Stimulated activated CD8-positive, alpha-beta memory T cell treated with anti-CD3 and anti-CD28 coated beads, Interleukin-15, amount 100 ng/mL, for 4 hours (primary cell): Measurements from ENCODE around the gene GFI1.

ENCODE experiments used
- DNase-seq, 2 donors: peaks; one replicate each; pipeline ENCODE4 v3.0.0-alpha.2; 2020; ENCODE audit warnings: low read depth in 2 of 2

Gene GFI1

GRCh38 chr1:92488416-92488815, 1.7 kb upstream of the GFI1 start:
- DNase-seq = no peak

DNA sequence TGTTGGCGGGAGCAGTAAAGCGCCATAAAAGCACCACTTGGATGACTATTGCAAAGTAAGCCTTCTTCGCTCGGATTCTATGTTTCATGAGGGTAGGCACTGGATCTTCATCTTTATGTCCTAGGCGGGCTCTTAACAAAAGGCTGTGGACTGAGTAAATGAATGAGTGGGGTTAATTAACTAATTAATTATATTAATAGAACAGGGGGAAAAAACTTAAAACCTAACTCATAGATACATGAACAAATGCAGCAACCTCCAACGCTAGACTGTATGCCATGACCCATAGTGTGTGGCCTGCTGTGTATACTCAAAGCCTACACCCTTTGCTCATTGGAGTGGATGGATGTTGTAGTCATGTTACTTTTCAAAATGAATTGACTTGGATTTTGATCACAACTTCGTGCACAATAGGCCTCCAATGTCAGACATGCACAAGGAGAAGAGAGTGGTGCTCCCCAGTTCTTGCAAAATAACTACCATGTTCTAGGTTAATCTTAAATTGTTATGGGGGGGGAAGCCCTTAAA, 417 bp upstream of the GFI1 start:
- DNase-seq = no peak

- DNase-seq = peak; percentile 79 to 80
Measured at GRCh38 chr1:92485381-92486250, 1.1 kb downstream of the GFI1 start.

DNA sequence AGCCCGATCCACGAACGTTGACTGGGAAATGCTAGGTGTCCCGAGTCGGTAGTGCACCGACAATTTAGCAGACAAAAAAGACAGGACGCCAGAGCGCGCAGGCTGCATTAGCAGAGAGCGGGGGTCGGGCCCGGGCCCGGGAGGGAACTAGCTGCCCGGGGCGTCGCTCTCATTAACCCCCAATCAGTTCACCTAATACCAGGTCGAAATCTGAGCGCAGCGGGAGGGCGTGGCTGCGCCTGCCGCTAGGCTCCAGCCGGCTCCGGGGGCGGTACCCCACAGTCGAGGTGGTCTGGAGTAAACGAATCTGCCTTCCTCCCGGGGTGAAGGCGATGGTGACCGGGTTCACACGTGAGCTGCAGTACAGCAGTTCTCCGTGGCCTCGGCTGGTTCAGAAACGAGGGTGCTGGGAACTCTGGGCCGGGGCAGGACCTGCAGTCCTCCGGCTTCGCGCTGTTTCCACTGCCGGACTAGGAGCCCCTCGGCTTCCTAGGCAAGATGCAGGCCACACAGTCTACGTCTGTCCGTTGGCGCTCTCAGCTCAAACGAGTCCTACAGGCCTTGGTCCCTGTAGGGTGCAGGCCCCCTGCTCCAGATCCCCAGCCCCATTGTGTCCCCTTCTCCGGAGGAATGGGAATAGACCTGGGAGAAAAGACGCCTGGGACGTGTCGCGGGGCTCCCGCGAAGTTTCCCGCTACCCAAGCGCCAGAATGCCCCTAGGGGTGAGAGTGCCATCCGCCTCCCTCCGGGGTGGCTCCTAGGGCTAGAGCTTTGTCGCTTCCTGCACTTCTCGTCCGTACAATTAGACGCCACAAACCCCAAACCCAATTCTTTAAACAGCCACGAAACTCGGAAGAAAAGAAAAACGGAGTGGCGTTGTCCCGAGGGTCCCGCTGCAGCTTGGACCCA, 2.0 kb downstream of the GFI1 start:
- DNase-seq = peak; percentile 65 to 71

DNA sequence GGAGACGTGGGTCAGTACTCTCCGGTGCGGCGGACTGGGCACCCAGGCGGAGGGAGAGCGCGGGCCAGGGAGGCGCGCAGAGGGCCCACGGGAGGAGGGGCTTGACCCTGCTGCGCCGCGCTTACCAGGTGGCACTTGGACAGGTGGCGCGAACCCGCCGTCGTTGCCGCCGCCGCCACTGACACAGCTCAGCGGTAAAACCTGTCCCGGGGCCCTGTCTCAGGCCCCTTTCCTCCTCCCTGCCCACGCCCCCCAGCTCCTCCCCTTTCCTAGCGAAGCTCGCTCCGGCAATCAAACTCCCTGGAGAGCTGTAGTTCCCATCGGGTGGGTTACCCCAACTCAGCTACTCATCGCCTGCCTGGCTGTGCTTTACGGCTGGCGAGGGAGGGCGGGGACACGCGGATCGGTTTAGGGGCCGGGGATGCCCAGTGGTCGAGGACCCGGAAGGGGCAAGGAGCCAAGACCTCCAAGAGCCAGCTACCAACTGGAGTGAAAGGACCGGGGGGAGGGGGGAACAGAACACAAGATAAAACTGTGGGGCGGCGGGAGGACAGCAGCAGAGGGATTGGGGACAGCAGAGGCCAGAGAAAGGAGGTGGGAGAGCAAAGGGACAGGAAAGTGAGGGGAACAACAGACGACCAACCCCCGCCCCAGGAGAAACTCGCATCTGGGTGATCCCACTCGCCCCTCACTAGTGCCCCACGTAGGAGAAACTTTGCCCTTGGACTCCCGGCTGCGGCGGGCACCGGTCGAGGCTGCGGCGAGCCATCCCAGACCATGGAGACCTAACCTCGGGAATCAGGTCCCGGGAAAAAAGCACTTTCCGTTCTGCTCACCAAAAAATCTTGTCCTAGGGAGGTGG, 2.9 kb downstream of the GFI1 start:
- peak in 1 of 2 donors; percentile 53 for DNase-seq

- DNase-seq = no peak
Measured at GRCh38 chr1:92482665-92483609, 3.8 kb downstream of the GFI1 start.

DNA sequence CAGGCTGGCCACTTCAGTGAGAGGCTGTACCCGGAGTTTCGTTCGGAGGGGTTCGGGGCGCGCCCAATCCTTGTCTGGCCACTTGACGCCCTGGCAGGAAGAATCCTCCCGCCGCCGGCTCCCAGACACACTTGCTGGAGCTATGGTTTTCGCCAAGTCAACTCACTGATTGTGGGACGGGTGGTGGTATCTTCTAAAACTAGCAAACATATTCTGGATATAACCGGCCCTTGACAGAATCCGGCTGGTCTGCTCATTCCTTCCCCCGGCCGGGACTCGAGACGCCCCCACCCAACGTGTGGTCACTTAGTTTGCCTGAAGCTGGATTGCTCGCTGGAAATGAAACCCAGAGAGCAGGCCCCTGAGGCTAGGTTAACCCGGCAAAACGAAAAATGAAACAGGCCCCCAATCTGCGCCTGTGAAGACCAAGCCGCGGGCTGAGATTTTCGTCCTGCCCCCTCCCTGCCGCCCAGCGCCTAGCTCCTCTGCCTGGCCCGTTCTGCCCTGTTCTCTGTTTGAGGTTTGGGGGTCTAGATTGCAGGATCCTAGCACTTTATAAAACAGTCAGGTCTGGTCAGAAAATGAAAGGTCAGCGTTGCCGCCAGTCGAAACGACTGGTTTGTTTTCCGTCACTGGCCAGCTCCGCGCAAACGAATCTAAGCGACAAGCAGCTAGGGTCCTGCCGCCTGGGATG, 4.6 kb downstream of the GFI1 start:
- no peak for DNase-seq

DNA sequence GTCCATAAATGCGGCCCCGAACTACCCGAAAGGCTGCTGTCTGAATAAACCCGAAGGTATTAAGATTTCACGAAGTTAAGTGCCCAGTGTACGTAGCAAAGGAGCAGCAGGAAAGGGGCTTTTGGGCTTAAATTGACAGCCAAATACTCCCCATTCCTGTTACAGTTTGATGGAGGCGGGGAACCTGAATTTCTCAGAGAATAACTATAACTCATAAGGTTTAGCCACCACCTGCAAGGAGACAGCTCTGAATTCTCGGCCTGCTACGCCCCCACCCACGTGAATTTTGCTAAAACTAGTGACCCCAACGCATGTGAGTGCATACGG, 5.2 kb downstream of the GFI1 start:
- no peak for DNase-seq

GRCh38 chr1:92480813-92481598, 5.7 kb downstream of the GFI1 start:
- no peak for DNase-seq

DNA sequence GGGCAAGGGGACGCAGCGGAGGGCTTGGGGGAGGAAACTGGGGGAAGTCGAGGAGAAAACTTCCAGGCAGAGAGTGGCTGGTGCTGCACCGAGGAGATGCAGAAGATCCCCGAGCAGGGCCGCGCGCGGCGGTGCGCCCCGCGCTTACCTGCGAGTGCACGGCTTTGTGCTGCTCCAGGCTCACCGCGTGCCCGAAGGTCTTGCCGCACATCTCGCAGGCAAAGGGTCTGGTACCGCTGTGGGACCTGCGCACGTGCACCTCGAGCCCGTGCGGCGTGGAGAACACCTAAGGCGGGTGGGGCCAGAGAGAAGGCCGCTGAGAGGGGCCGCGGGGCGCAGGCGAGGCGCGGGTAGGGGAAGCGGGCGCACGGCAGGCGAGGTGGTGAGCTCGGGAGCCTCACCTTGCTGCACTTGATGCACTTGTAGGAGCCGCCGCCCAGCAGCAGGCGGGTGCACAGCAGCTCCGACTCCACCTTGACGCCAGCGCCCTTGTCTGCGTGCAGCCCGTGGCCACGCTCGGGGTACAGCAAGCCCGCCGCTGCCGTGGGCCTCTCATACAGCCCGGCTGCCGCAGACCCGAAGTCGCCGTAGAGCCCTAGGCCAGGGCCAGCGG, 6.4 kb downstream of the GFI1 start:
- DNase-seq = no peak

- no peak for DNase-seq
Measured at GRCh38 chr1:92479587-92479986, 7.1 kb downstream of the GFI1 start.

DNA sequence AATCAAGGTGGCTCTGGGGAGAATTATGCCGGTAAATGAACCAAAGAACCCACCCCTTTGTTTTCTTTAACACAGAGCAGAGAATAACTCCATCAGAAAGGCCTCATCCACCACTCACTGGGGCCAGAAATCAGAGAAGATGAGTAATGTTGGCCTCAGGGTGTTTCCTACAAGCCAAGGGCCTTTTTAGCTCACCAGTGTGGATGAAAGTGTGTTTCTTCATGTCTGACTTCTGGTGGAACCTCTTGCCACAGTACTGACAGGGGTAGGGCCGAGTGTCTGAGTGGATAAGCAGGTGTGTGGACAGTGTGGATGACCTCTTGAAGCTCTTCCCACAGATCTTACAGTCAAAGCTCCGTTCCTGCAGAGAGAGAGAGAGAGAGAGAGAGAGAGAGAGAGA, 8.3 kb downstream of the GFI1 start:
- no peak for DNase-seq

- peak in 1 of 2 donors; percentile 44 for DNase-seq
Measured at GRCh38 chr1:92476071-92476631, 10.6 kb downstream of the GFI1 start.

DNA sequence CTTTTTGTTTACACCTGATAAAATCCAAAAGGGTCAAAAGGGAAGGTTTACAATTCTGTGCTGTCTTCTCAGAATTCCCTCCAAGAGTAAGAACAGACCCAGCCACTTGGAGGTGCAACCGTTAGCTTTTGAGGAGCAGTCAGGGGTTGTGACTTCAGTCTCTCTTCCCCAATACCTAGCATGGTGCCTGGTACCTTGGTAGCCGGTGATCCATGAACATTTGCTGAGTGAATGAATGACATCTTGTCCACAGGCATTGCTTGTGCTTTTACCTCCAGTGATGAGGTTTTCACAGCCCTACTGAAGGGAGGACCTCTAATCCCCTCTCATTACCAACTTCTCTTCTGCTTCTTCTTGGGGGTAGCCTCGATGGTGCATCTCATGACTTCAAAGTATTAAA, 11.7 kb downstream of the GFI1 start:
- DNase-seq = no peak

- no peak for DNase-seq
Measured at GRCh38 chr1:92473781-92474495, 12.8 kb downstream of the GFI1 start.

DNA sequence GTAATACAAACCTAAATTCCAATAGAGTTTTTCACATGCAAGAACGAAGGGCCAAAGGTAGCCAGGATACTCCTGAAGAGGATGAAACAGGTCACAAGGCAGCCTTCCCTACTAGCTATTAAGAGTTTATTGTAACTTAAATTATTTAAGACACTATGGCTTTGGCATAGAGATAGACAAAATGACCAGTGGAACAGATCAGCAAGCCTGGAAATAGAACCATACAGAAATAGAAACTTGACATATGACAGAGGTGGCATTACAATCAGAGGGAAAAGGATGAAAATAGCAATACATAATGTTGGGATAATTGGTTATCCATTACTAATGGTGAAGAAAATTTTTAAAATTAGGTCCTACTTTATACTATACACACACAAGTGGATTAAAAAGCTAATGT, 16.5 kb downstream of the GFI1 start:
- DNase-seq = no peak

GRCh38 chr1:92466683-92467352, 19.9 kb downstream of the GFI1 start:
- DNase-seq = no peak
